Skin epidermis (tissue), 12 donors: Measurements from ENCODE around the gene CALN1.

Experiments
- H3K27ac ChIP-seq, 21 experiments: fragments of 200-600 bp; sonication (generic) in 11 of 21; one replicate each; pipeline ENCODE4 v1.5.0; 2020; ENCODE audit warnings: mild to moderate bottlenecking in 3 of 21, inconsistent platforms in 2 of 21, moderate library complexity in 2 of 21
- H3K4me3 ChIP-seq, 7 experiments: fragments of 200-600 bp; sonication (generic) in 2 of 7; one replicate each; pipeline ENCODE4 v1.5.0; 2020; ENCODE audit warnings: inconsistent platforms in 2 of 7, mild to moderate bottlenecking in 2 of 7, moderate library complexity in 1 of 7

CALN1 gene

GRCh38 chr7:72278550-72278949 lies 133.6 kb downstream of the CALN1 start:
- no peak overlapping the region for H3K27ac ChIP-seq
- H3K4me3 ChIP-seq = no peak overlapping the region

GRCh38 chr7:72275382-72276070 lies 136.6 kb downstream of the CALN1 start:
- Histone ChIP-seq H3K4me3 (no peak overlapping the region), H3K27ac (no peak overlapping the region)

GRCh38 chr7:72272479-72272878 lies 139.7 kb downstream of the CALN1 start:
- no peak overlapping the region for H3K4me3 ChIP-seq
- H3K27ac ChIP-seq = no peak overlapping the region

- Histone ChIP-seq H3K27ac (no peak overlapping the region), H3K4me3 (no peak overlapping the region)
Measured at GRCh38 chr7:72268796-72269195, 143.3 kb downstream of the CALN1 start.

GRCh38 chr7:72268090-72268489 lies 144.0 kb downstream of the CALN1 start:
- Histone ChIP-seq H3K27ac (no peak overlapping the region), H3K4me3 (no peak overlapping the region)

GRCh38 chr7:72267291-72267800 lies 144.8 kb downstream of the CALN1 start:
- no peak overlapping the region for H3K27ac ChIP-seq
- H3K4me3 ChIP-seq = no peak overlapping the region

GRCh38 chr7:72266771-72267170 lies 145.4 kb downstream of the CALN1 start:
- H3K27ac ChIP-seq = no peak overlapping the region

GRCh38 chr7:72265071-72265904 lies 146.8 kb downstream of the CALN1 start:
- Histone ChIP-seq H3K27ac (no peak overlapping the region), H3K4me3 (no peak overlapping the region)

More at GRCh38 chr7:72266771-72267170, 145.4 kb downstream of the CALN1 start:
- no peak overlapping the region for H3K4me3 ChIP-seq

GRCh38 chr7:72260406-72260805 lies 151.7 kb downstream of the CALN1 start:
- no peak overlapping the region for H3K4me3 ChIP-seq
- H3K27ac ChIP-seq = no peak overlapping the region

- H3K27ac ChIP-seq = no peak overlapping the region
- no peak overlapping the region for H3K4me3 ChIP-seq
Measured at GRCh38 chr7:72258074-72258473, 154.1 kb downstream of the CALN1 start.

GRCh38 chr7:72254455-72254854 lies 157.7 kb downstream of the CALN1 start:
- Histone ChIP-seq H3K27ac (no peak overlapping the region), H3K4me3 (no peak overlapping the region)

GRCh38 chr7:72249106-72249505 lies 163.0 kb downstream of the CALN1 start:
- Histone ChIP-seq H3K4me3 (no peak overlapping the region), H3K27ac (no peak overlapping the region)

- Histone ChIP-seq H3K27ac (no peak overlapping the region), H3K4me3 (no peak overlapping the region)
Measured at GRCh38 chr7:72244826-72245398, 167.2 kb downstream of the CALN1 start.

GRCh38 chr7:72243329-72243728 lies 168.8 kb downstream of the CALN1 start:
- H3K4me3 ChIP-seq = no peak overlapping the region
- no peak overlapping the region for H3K27ac ChIP-seq

- Histone ChIP-seq H3K4me3 (no peak overlapping the region), H3K27ac (no peak overlapping the region)
Measured at GRCh38 chr7:72235351-72235750, 176.8 kb downstream of the CALN1 start.

GRCh38 chr7:72234086-72234485 lies 178.1 kb downstream of the CALN1 start:
- no peak overlapping the region for H3K4me3 ChIP-seq
- H3K27ac ChIP-seq = no peak overlapping the region

GRCh38 chr7:72230281-72230680 lies 181.9 kb downstream of the CALN1 start:
- no peak overlapping the region for H3K4me3 ChIP-seq
- no peak overlapping the region for H3K27ac ChIP-seq

- no peak overlapping the region for H3K27ac ChIP-seq
- H3K4me3 ChIP-seq = no peak overlapping the region
Measured at GRCh38 chr7:72223351-72223750, 188.8 kb downstream of the CALN1 start.

- Histone ChIP-seq H3K4me3 (no peak overlapping the region), H3K27ac (no peak overlapping the region)
Measured at GRCh38 chr7:72222136-72222535, 190.0 kb downstream of the CALN1 start.

- Histone ChIP-seq H3K4me3 (no peak overlapping the region), H3K27ac (no peak overlapping the region)
Measured at GRCh38 chr7:72219500-72219899, 192.6 kb downstream of the CALN1 start.

- no peak overlapping the region for H3K27ac ChIP-seq
- no peak overlapping the region for H3K4me3 ChIP-seq
Measured at GRCh38 chr7:72217151-72217550, 195.0 kb downstream of the CALN1 start.
